Measurements from ENCODE around the gene CDK5.

DNA sequence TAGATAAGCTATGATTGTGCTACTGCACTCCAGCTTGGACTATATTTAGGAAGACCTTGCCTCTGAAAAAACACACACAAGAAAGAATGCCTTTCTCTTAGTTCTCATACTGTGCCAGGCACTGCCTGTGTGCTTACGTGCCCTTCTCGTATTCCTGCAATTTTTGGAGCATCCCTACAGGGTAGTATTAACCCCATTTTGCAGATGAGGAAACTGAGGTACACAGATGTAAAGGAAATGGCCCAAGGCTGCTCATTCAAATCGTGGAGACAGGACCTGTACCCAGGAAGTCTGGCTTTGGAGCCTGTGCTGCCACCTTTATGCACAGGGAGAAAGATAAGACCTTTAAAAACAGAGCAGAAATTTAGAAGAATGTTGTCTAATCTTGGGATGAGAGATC is 45.3 kb upstream of the CDK5 start:
- TF ChIP-seq, protein P1, sequence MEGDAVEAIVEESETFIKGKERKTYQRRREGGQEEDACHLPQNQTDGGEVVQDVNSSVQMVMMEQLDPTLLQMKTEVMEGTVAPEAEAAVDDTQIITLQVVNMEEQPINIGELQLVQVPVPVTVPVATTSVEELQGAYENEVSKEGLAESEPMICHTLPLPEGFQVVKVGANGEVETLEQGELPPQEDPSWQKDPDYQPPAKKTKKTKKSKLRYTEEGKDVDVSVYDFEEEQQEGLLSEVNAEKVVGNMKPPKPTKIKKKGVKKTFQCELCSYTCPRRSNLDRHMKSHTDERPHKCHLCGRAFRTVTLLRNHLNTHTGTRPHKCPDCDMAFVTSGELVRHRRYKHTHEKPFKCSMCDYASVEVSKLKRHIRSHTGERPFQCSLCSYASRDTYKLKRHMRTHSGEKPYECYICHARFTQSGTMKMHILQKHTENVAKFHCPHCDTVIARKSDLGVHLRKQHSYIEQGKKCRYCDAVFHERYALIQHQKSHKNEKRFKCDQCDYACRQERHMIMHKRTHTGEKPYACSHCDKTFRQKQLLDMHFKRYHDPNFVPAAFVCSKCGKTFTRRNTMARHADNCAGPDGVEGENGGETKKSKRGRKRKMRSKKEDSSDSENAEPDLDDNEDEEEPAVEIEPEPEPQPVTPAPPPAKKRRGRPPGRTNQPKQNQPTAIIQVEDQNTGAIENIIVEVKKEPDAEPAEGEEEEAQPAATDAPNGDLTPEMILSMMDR (IDR thresholded peaks at IDR 0.05), result no peak
- TF ChIP-seq EZH2 (IDR thresholded peaks at IDR 0.05; ENCODE audit: borderline replicate concordance, insufficient read depth, low read depth, low read length, poor library complexity, severe bottlenecking), result no peak
